H1 (cell line): ENCODE results near the gene CRHR1. TPM values are rescaled to one million over a fixed set of nuclear protein-coding genes. Genes with fewer than 3 reads are reported as not detected.

ENCODE experiments used
- CTCF ChIA-PET: fragments of 300-600 bp; sonication (Branson Sonifier 250); formaldehyde crosslinking; loops from one replicate; lab custom pipeline; 2021; ENCODE audit not compliant: partially characterized antibody; lab: Charles Lee
- POLR2A ChIA-PET: fragments of 300-600 bp; sonication (Branson Sonifier 250); formaldehyde crosslinking; loops from one replicate; lab custom pipeline; 2021; ENCODE audit warnings: inconsistent platforms; ENCODE audit not compliant: partially characterized antibody; lab: Charles Lee
- DNase-seq, 2 experiments: peaks; one replicate each; pipeline versions ENCODE4 v3.0.0 to v3.0.0-alpha.2; 2010 to 2022; ENCODE audit warnings: low spot score in 2 of 2, low read depth in 1 of 2, mixed read lengths in 1 of 2
- FAIRE-seq: peaks from 2 replicates; lab custom pipeline; 2011; peaks lifted over from hg19 to GRCh38; lab: Jason Lieb, UNC
- H2AFZ ChIP-seq: 2 replicates; pipeline ENCODE4 v1.8.1; 2012; ENCODE audit warnings: low read length, inconsistent platforms
- H2AK5ac ChIP-seq: 2 replicates; pipeline ENCODE4 v1.6.1; 2013; ENCODE audit warnings: low read depth, low read length
- H2BK120ac ChIP-seq: replicated peaks from 2 replicates; pipeline ENCODE3; 2013; ENCODE audit warnings: low read depth, low read length, inconsistent platforms
- H2BK12ac ChIP-seq: 2 replicates; pipeline ENCODE4 v1.6.1; 2013; ENCODE audit warnings: low read depth, low read length
- H2BK15ac ChIP-seq: 2 replicates; pipeline ENCODE4 v1.6.1; 2013; ENCODE audit warnings: low read length
- H2BK20ac ChIP-seq: 2 replicates; pipeline ENCODE4 v1.6.1; 2013; ENCODE audit warnings: low read length
- H2BK5ac ChIP-seq: 2 replicates; pipeline ENCODE4 v1.6.1; 2013; ENCODE audit warnings: low read depth, low read length
- H3K14ac ChIP-seq: 2 replicates; pipeline ENCODE4 v1.6.1; 2013; ENCODE audit warnings: inconsistent platforms; ENCODE audit not compliant: insufficient read length
- H3K18ac ChIP-seq: 2 replicates; pipeline ENCODE4 v1.6.1; 2013; ENCODE audit warnings: low read length; ENCODE audit errors: extremely low read depth
- H3K23ac ChIP-seq: 2 replicates; pipeline ENCODE4 v1.6.1; 2013; ENCODE audit warnings: inconsistent platforms; ENCODE audit not compliant: insufficient read length
- H3K23me2 ChIP-seq: 2 replicates; pipeline ENCODE4 v1.6.1; 2013; ENCODE audit warnings: low read depth, low read length
- H3K27ac ChIP-seq: 2 replicates; pipeline ENCODE4 v1.6.1; 2011; ENCODE audit warnings: low read depth, low read length, inconsistent platforms
- H3K27me3 ChIP-seq, 4 experiments: replicated peaks in 1 of 4; 1 replicate in 1 of 4; 2 replicates in 3 of 4; pipeline versions ENCODE4 v1.6.1 to v1.8.1; 2011 to 2013; ENCODE audit warnings: low read length in 3 of 4, mild to moderate bottlenecking in 3 of 4, inconsistent platforms in 2 of 4, mixed read lengths in 2 of 4, moderate library complexity in 1 of 4; ENCODE audit not compliant: control insufficient read depth in 3 of 4, insufficient read depth in 3 of 4; ENCODE audit errors: extremely low read depth in 1 of 4
- H3K36me3 ChIP-seq, 4 experiments: 2 replicates each; pipeline versions ENCODE4 v1.6.1 to v1.8.1; 2011 to 2013; ENCODE audit warnings: mild to moderate bottlenecking in 4 of 4, low read length in 3 of 4, moderate library complexity in 2 of 4, control low read depth in 1 of 4, inconsistent platforms in 1 of 4; ENCODE audit not compliant: insufficient read depth in 4 of 4, control insufficient read depth in 2 of 4
- H3K4ac ChIP-seq: replicated peaks from 2 replicates; pipeline ENCODE3; 2013; ENCODE audit warnings: low read length, low read depth, mixed read lengths, inconsistent platforms; ENCODE audit not compliant: insufficient read length
- H3K4me1 ChIP-seq, 4 experiments: replicated peaks in 1 of 4; 1 replicate in 1 of 4; 2 replicates in 3 of 4; pipeline versions ENCODE4 v1.6.1 to v1.8.1; 2011 to 2013; ENCODE audit warnings: low read length in 3 of 4, inconsistent platforms in 2 of 4, mixed read lengths in 1 of 4; ENCODE audit not compliant: insufficient read depth in 4 of 4, control insufficient read depth in 3 of 4
- H3K4me2 ChIP-seq, 2 experiments: 2 replicates each; pipeline versions ENCODE4 v1.6.1 to v1.8.1; 2011 to 2013; ENCODE audit warnings: low read depth in 2 of 2, low read length in 2 of 2, control low read depth in 1 of 2, inconsistent platforms in 1 of 2, mild to moderate bottlenecking in 1 of 2; ENCODE audit not compliant: insufficient read depth in 1 of 2
- H3K4me3 ChIP-seq, 4 experiments: fragments of 200-600, 300-600 bp in 1 of 4; sonication (generic), shearing (Covaris generic), sonication (Bioruptor Twin) in 1 of 4; 2 replicates each; pipeline versions ENCODE4 v1.5.1 to v1.8.1; 2011 to 2016; ENCODE audit warnings: low read length in 4 of 4, low read depth in 3 of 4, control low read depth in 2 of 4, inconsistent platforms in 2 of 4, mild to moderate bottlenecking in 2 of 4, mixed read lengths in 1 of 4, moderate library complexity in 1 of 4; ENCODE audit not compliant: insufficient read depth in 2 of 4; ENCODE audit errors: extremely low read depth in 1 of 4
- H3K56ac ChIP-seq: replicated peaks from 2 replicates; pipeline ENCODE3; 2013; ENCODE audit warnings: low read depth, mild to moderate bottlenecking, mixed read lengths, low read length, inconsistent platforms; ENCODE audit not compliant: insufficient read length
- H3K79me1 ChIP-seq: 2 replicates; pipeline ENCODE4 v1.6.1; 2013; ENCODE audit warnings: low read depth, low read length, control low read depth
- H3K79me2 ChIP-seq, 2 experiments: 2 replicates each; pipeline versions ENCODE4 v1.6.1 to v1.8.1; 2012 to 2013; ENCODE audit warnings: low read length in 2 of 2, mild to moderate bottlenecking in 2 of 2, inconsistent platforms in 1 of 2; ENCODE audit not compliant: insufficient read depth in 2 of 2, control insufficient read depth in 1 of 2
- H3K9ac ChIP-seq, 4 experiments: replicated peaks in 1 of 4; 1 replicate in 1 of 4; 2 replicates in 3 of 4; pipeline versions ENCODE4 v1.6.1 to v1.8.1; 2011 to 2013; ENCODE audit warnings: low read depth in 3 of 4, low read length in 3 of 4, control low read depth in 2 of 4, mild to moderate bottlenecking in 2 of 4, moderate library complexity in 2 of 4, inconsistent platforms in 1 of 4; ENCODE audit errors: extremely low read depth in 1 of 4
- H3K9me3 ChIP-seq, 2 experiments: 2 replicates each; pipeline versions ENCODE4 v1.6.1 to v1.8.1; 2012 to 2013; ENCODE audit warnings: mild to moderate bottlenecking in 2 of 2, moderate library complexity in 2 of 2, control low read depth in 1 of 2, inconsistent platforms in 1 of 2, low read depth in 1 of 2, low read length in 1 of 2, mixed read lengths in 1 of 2; ENCODE audit not compliant: insufficient read depth in 2 of 2
- H4K20me1 ChIP-seq, 2 experiments: replicated peaks in 1 of 2; 2 replicates each; pipeline versions ENCODE3 to v1.8.1; 2011 to 2013; ENCODE audit warnings: inconsistent platforms in 2 of 2, low read length in 2 of 2, mild to moderate bottlenecking in 1 of 2; ENCODE audit not compliant: insufficient read depth in 2 of 2, control insufficient read depth in 1 of 2
- H4K5ac ChIP-seq: 2 replicates; pipeline ENCODE4 v1.6.1; 2013; ENCODE audit warnings: low read length, low read depth, mixed read lengths, inconsistent platforms; ENCODE audit not compliant: insufficient read length
- H4K8ac ChIP-seq: 2 replicates; pipeline ENCODE4 v1.8.0; 2013; ENCODE audit warnings: mild to moderate bottlenecking, moderate library complexity, low read length, inconsistent platforms; ENCODE audit not compliant: insufficient read depth; ENCODE audit errors: extremely low read depth
- H4K91ac ChIP-seq: replicated peaks from 2 replicates; pipeline ENCODE3; 2013; ENCODE audit warnings: low read length, mixed read lengths, inconsistent platforms; ENCODE audit not compliant: insufficient read length
- GABPA ChIP-seq: IDR thresholded peaks from 2 replicates; pipeline ENCODE4 v1.6.1; 2011; ENCODE audit warnings: mild to moderate bottlenecking, low read length, moderate library complexity, borderline replicate concordance; ENCODE audit not compliant: insufficient read depth
- WGBS, 2 experiments: shearing (Covaris generic) in 1 of 2; methylation state at CpG; one replicate each; pipeline versions ENCODE4 v1.1.6 to v1.1.7; 2013 to 2015; ENCODE audit warnings: low lambda C conversion rate in 2 of 2, mixed read lengths in 2 of 2, inconsistent platforms in 1 of 2, low coverage in 1 of 2, missing lambda C conversion rate in 1 of 2; ENCODE audit not compliant: insufficient replicate concordance in 2 of 2, insufficient coverage in 1 of 2, insufficient read length in 1 of 2; ENCODE audit errors: extremely low coverage in 1 of 2, missing lambda C conversion rate in 1 of 2; 5-methylcytosine and 5-hydroxymethylcytosine counted together
- polyA plus RNA-seq, 7 experiments: library from polyadenylated mRNA; depleted of rRNA in 3 of 7; stranded (reverse) in 5 of 7; unstranded in 2 of 7; fragments of >200 nt in 5 of 7; fragments of 200-250 nt in 2 of 7; gene quantifications; 1 replicate in 5 of 7; 2 replicates in 1 of 7; 4 replicates in 1 of 7; pipeline versions ENCODE4 v1.2.1 to v1.2.3, GENCODE V29; 2011 to 2013; ENCODE audit warnings: missing spikeins in 2 of 7, mixed read lengths in 2 of 7
- total RNA-seq: library from RNA; stranded (reverse); fragmentation: NEBNext Ultra II Directional; extraction: Animal tissue kit (Norgen Biotek cat#: 25700); gene quantifications from 2 replicates; pipeline ENCODE4 v1.2.1, GENCODE V29; 2021

The CRHR1 gene
- total and polyA plus RNA-seq, 2 of the 8 experiments (the other 6 are each of a cell fraction or from before 2014, with no cell fraction given), result 0.56 to 1.7 TPM

DNA sequence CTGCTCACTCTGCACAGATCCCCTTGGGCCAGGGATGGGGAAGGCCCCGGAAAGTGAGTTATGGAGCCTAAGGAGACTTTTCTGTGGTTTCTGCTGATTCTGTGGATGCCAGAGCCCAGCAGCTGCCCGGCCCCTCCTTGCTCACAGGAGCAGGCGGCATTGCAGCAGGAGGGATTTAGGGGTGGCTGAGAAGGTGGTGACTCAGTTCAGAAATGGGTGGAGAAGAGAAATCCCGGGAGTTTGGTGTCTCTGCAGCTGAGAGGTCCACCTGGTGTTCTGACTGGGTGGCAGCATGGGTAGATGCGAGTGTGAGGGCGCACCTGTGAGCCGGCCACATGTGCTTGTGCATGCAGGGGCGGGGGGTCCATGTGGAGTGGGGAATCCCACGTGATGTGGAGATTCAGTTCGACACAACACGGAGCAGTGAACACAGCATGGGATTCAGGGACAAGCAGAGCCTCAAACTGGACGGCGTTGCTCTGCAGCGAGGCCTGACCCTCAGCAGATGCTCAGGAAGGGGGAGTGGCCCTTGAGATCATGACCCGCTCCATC, 44.5 kb downstream of the CRHR1 start:
- no peaks in the 10 kb centered on the region; a peak in 1 of 7 replicates for H3K27me3 ChIP-seq
- no peak overlapping the region for H2BK5ac ChIP-seq
- no peak overlapping the region for H2BK120ac ChIP-seq
- no peak overlapping the region for H3K18ac ChIP-seq
- no peaks in the 10 kb centered on the region for H3K23me2 ChIP-seq
- H4K5ac ChIP-seq, result no peak overlapping the region
- WGBS, 2 experiments, result 94% methylated on average over 14 of the region's 15 CpGs; no CpG with 5 or more reads in 1 of the 2 experiments
- H4K91ac ChIP-seq, result no peak overlapping the region
- H3K27ac ChIP-seq, result no peak overlapping the region
- no peak overlapping the region for H3K14ac ChIP-seq
- H3K4ac ChIP-seq, result no peak overlapping the region
- H4K8ac ChIP-seq, result no peak overlapping the region; the same call in 1 of the 2 replicates
- H3K4me1 ChIP-seq, result peaks cover 0 to 2% (median 0%) of the 10 kb centered on the region in 4 experiments; a peak in 1 of 7 replicates
- POLR2A ChIA-PET, result no interaction called here
- H2AFZ ChIP-seq, result no peak overlapping the region
- no peak overlapping the region for H3K4me3 ChIP-seq
- no peak overlapping the region for H2BK12ac ChIP-seq
- no peak overlapping the region for H2BK20ac ChIP-seq
- H2AK5ac ChIP-seq, result no peak overlapping the region
- H3K4me2 ChIP-seq, result no peak overlapping the region
- H3K23ac ChIP-seq, result no peak overlapping the region
- H2BK15ac ChIP-seq, result no peak overlapping the region
- no peaks in the 10 kb centered on the region for H3K79me2 ChIP-seq
- CTCF ChIA-PET, result interaction anchor here (0.6 to 11.3 kb wide), 9 partner anchors 8 to 188 kb away, joined by 3 to 69 read pairs (median 11); partner anchors contain the start of gene CRHR1
- no peak overlapping the region for H3K56ac ChIP-seq
- no peaks in the 10 kb centered on the region for H3K79me1 ChIP-seq
- H4K20me1 ChIP-seq, result peaks cover 0 to 2% of the 10 kb centered on the region in 2 experiments
- H3K9me3 ChIP-seq, result no peaks in the 10 kb centered on the region
- FAIRE-seq (no peak), DNase-seq (no peak)
- H3K36me3 ChIP-seq, result no peaks in the 10 kb centered on the region
- no peak overlapping the region; a peak in 1 of 7 replicates for H3K9ac ChIP-seq
- no peak for TF ChIP-seq GABPA
